HepG2 (cell line): ENCODE results near the gene MIER1. TPM values are rescaled to one million over a fixed set of nuclear protein-coding genes. Genes with fewer than 3 reads are reported as not detected.

Source experiments
- BCLAF1 ChIP-seq: fragments of 450-650 bp; IDR thresholded peaks from 2 replicates; pipeline ENCODE4 v1.6.1; 2017; ENCODE audit warnings: mild to moderate bottlenecking
- CREBL2 ChIP-seq: sonication (generic); formaldehyde crosslinking; IDR thresholded peaks from 2 replicates; pipeline ENCODE4 v1.8.1; 2023; ENCODE audit warnings: missing genetic modification reagents, mild to moderate bottlenecking, borderline replicate concordance
- CREM ChIP-seq, 2 experiments: sonication (generic) in 1 of 2; formaldehyde crosslinking in 1 of 2; IDR thresholded peaks; 2 replicates each; pipeline versions ENCODE4 v1.4.0 to v1.6.1; 2016 to 2020; ENCODE audit warnings: antibody characterized with exemption in 1 of 2, mild to moderate bottlenecking in 1 of 2, missing genetic modification reagents in 1 of 2
- CSRNP1 ChIP-seq: sonication (generic); formaldehyde crosslinking; IDR thresholded peaks from 2 replicates; pipeline ENCODE4 v1.8.1; 2023; ENCODE audit warnings: mild to moderate bottlenecking, missing genetic modification reagents
- ERF ChIP-seq: IDR thresholded peaks from 2 replicates; pipeline ENCODE4 v1.6.1; 2018; ENCODE audit warnings: missing biosample characterization, missing genetic modification reagents
- ETV5 ChIP-seq: IDR thresholded peaks from 2 replicates; pipeline ENCODE4 v1.6.1; 2018; ENCODE audit warnings: missing biosample characterization, missing genetic modification reagents, inconsistent platforms, borderline replicate concordance
- FIP1L1 ChIP-seq: fragments of 200-400 bp; formaldehyde crosslinking; IDR thresholded peaks from 2 replicates; pipeline ENCODE4 v1.6.1; 2018; ENCODE audit warnings: low read depth, mild to moderate bottlenecking, low read length, moderate library complexity, borderline replicate concordance; ENCODE audit not compliant: insufficient read depth
- HES4 ChIP-seq: sonication (generic); formaldehyde crosslinking; IDR thresholded peaks from 2 replicates; pipeline ENCODE4 v1.9.0; 2021; ENCODE audit warnings: mild to moderate bottlenecking, missing genetic modification reagents, borderline replicate concordance
- HNRNPUL1 ChIP-seq: fragments of 200-400 bp; formaldehyde crosslinking; IDR thresholded peaks from 2 replicates; pipeline ENCODE4 v1.6.1; 2017; ENCODE audit warnings: low read depth, mild to moderate bottlenecking, low read length, moderate library complexity
- IKZF4 ChIP-seq: sonication (generic); formaldehyde crosslinking; IDR thresholded peaks from 2 replicates; pipeline ENCODE4 v1.5.1; 2020; ENCODE audit warnings: borderline replicate concordance, mild to moderate bottlenecking, low read depth, missing genetic modification reagents; ENCODE audit errors: not compliant biosample characterization
- IRF2 ChIP-seq: IDR thresholded peaks from 2 replicates; pipeline ENCODE4 v1.6.1; 2018; ENCODE audit warnings: missing genetic modification reagents, missing compliant biosample characterization
- KLF9 ChIP-seq: IDR thresholded peaks from 2 replicates; pipeline ENCODE4 v1.6.1; 2016; ENCODE audit warnings: low read depth
- NCOA2 ChIP-seq: sonication (generic); formaldehyde crosslinking; IDR thresholded peaks from 2 replicates; pipeline ENCODE4 v1.8.0; 2022; ENCODE audit warnings: inconsistent platforms
- YY1 ChIP-seq: IDR thresholded peaks from 2 replicates; pipeline ENCODE4 v1.6.1; 2011; ENCODE audit warnings: low read length, low read depth, moderate library complexity, mild to moderate bottlenecking; ENCODE audit not compliant: insufficient read depth, insufficient replicate concordance
- ZNF232 ChIP-seq: sonication (generic); formaldehyde crosslinking; IDR thresholded peaks from 2 replicates; pipeline ENCODE4 v1.4.0; 2020; ENCODE audit warnings: missing genetic modification reagents, borderline replicate concordance
- ZNF275 ChIP-seq: sonication (generic); formaldehyde crosslinking; IDR thresholded peaks from 2 replicates; pipeline ENCODE4 v1.8.0; 2022; ENCODE audit warnings: missing genetic modification reagents, mild to moderate bottlenecking, inconsistent platforms, borderline replicate concordance
- ZNF691 ChIP-seq: sonication (generic); formaldehyde crosslinking; IDR thresholded peaks from 2 replicates; pipeline ENCODE4 v1.4.0; 2020; ENCODE audit warnings: missing genetic modification reagents, low read depth, mild to moderate bottlenecking, borderline replicate concordance
- ZNF737 ChIP-seq: sonication (generic); formaldehyde crosslinking; IDR thresholded peaks from 2 replicates; pipeline ENCODE4 v1.5.0; 2020; ENCODE audit warnings: missing genetic modification reagents, mild to moderate bottlenecking, borderline replicate concordance
- ZSCAN5A ChIP-seq: sonication (generic); formaldehyde crosslinking; IDR thresholded peaks from 2 replicates; pipeline ENCODE4 v1.8.0; 2022; ENCODE audit warnings: mild to moderate bottlenecking, missing genetic modification reagents, borderline replicate concordance
- polyA plus RNA-seq, 8 experiments: library from polyadenylated mRNA; depleted of rRNA in 3 of 8; stranded (reverse) in 7 of 8; unstranded in 1 of 8; fragments of >200 nt; fragmentation: Illumina TruSeq in 4 of 8; extraction: Trizol in 4 of 8; gene quantifications; 2 replicates each; pipeline versions ENCODE4 v1.2.1 to v1.2.3, GENCODE V29; 2011 to 2016; ENCODE audit warnings: low read depth in 4 of 8, missing spikeins in 1 of 8, mixed read lengths in 1 of 8; ENCODE audit not compliant: insufficient read depth in 1 of 8
- total RNA-seq, 5 experiments: library from RNA; depleted of rRNA; stranded (reverse); fragments of >200 nt; fragmentation: Illumina TruSeq; extraction: Trizol; gene quantifications; 2 replicates each; pipeline ENCODE4 v1.2.3, GENCODE V29; 2016; ENCODE audit warnings: low read depth in 1 of 5

Gene MIER1
- total and polyA plus RNA-seq, 2 of the 13 experiments (the other 11 are each of a cell fraction or from before 2014, with no cell fraction given): 7.0 to 30.4 TPM

GRCh38 chr1:66929999-66930822 lies 5.4 kb downstream of the MIER1 start (continued):
- peak; percentile 64; the same call in 1 of the 2 replicates for TF ChIP-seq ZSCAN5A (CRISPR knock-in tag)
- no peak for TF ChIP-seq HNRNPUL1
- no peak; the same call in 1 of the 2 replicates for TF ChIP-seq NCOA2 (CRISPR knock-in tag)
- TF ChIP-seq ERF (CRISPR knock-in tag): no peak; the same call in 1 of the 2 replicates
- peak; percentile 21; the same call in 1 of the 2 replicates for TF ChIP-seq ETV5
- no peak for TF ChIP-seq FIP1L1
- peak; percentile 63; the same call in 1 of the 2 replicates for TF ChIP-seq CSRNP1
- no peak for TF ChIP-seq CREM (IDR thresholded peaks at IDR 0.05)
- no peak for TF ChIP-seq CREM (CRISPR knock-in tag; IDR thresholded peaks at IDR 0.05)
- peak; percentile 93 for TF ChIP-seq YY1
- no peak; the same call in 1 of the 2 replicates for TF ChIP-seq IRF2 (CRISPR knock-in tag)
- TF ChIP-seq BCLAF1: no peak
- no peak for TF ChIP-seq ZNF737
- no peak; the same call in 1 of the 2 replicates for TF ChIP-seq ZNF691 (CRISPR knock-in tag)
- no peak for TF ChIP-seq CREBL2
- TF ChIP-seq HES4: no peak
- TF ChIP-seq KLF9 (CRISPR knock-in tag): no peak
- TF ChIP-seq IKZF4: no peak
- TF ChIP-seq ZNF232 (CRISPR knock-in tag): no peak; the same call in 1 of the 2 replicates
- no peak for TF ChIP-seq ZNF275
